ENCODE measurements around the gene CTNNA1.

DNA sequence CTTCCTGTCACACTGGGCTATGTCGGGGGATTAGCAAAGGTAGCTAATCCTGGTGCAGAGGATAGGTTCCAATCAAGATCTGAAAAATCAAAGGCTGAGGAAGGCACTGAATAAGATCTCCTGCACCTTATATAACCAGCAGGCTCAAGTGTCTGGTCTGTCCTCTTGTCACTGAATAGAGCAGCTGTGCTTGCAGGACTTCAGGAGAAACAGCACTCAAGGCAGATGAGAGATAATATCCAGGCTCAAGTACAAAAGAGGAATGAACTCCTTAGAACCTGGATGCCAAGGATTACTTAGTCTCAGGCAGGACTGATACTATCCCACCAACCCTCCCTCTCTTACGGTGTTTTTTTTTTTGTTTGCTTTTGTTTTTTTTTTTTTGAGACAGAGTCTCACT, 230.8 kb downstream of the CTNNA1 start:
- TF ChIP-seq, protein P1, sequence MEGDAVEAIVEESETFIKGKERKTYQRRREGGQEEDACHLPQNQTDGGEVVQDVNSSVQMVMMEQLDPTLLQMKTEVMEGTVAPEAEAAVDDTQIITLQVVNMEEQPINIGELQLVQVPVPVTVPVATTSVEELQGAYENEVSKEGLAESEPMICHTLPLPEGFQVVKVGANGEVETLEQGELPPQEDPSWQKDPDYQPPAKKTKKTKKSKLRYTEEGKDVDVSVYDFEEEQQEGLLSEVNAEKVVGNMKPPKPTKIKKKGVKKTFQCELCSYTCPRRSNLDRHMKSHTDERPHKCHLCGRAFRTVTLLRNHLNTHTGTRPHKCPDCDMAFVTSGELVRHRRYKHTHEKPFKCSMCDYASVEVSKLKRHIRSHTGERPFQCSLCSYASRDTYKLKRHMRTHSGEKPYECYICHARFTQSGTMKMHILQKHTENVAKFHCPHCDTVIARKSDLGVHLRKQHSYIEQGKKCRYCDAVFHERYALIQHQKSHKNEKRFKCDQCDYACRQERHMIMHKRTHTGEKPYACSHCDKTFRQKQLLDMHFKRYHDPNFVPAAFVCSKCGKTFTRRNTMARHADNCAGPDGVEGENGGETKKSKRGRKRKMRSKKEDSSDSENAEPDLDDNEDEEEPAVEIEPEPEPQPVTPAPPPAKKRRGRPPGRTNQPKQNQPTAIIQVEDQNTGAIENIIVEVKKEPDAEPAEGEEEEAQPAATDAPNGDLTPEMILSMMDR (IDR thresholded peaks at IDR 0.05; ENCODE audit: low read depth, low read length, poor library complexity, severe bottlenecking), result no peak
- TF ChIP-seq EZH2phosphoT487 (IDR thresholded peaks at IDR 0.05; ENCODE audit: borderline replicate concordance, low read length), result no peak
